CD4-positive, alpha-beta T cell treated with Interleukin-1 beta for 1 hour (primary cell): ENCODE results near the gene TJP1.

Experiments
- DNase-seq, 2 donors: peaks; one replicate each; pipeline ENCODE4 v3.0.0-alpha.2; 2020 to 2022

The TJP1 gene

GRCh38 chr15:29822100-29822683 is at the start of gene TJP1:
Gene TJP1, minus strand, starts transcription at chr15:29822468. Its CDS starts 440 bp downstream, at chr15:29822028.
- DNase-seq, result no peak

GRCh38 chr15:29871401-29871800 is 49.1 kb upstream of the TJP1 start:
- DNase-seq, result no peak

GRCh38 chr15:29870495-29871151 is 48.4 kb upstream of the TJP1 start:
- no peak for DNase-seq

GRCh38 chr15:29867241-29868000 is 45.2 kb upstream of the TJP1 start:
- no peak for DNase-seq

- DNase-seq, result no peak
Measured at GRCh38 chr15:29866337-29866736, 44.1 kb upstream of the TJP1 start.

- no peak for DNase-seq
Measured at GRCh38 chr15:29864501-29864900, 42.2 kb upstream of the TJP1 start.

- DNase-seq, result no peak
Measured at GRCh38 chr15:29863438-29863837, 41.2 kb upstream of the TJP1 start.

GRCh38 chr15:29862271-29862670 is 40.0 kb upstream of the TJP1 start:
- DNase-seq, result no peak

GRCh38 chr15:29860872-29861271 is 38.6 kb upstream of the TJP1 start:
- no peak for DNase-seq

GRCh38 chr15:29859973-29860715 is 37.9 kb upstream of the TJP1 start:
- no peak for DNase-seq

GRCh38 chr15:29859293-29859692 is 37.0 kb upstream of the TJP1 start:
- DNase-seq, result no peak

- no peak for DNase-seq
Measured at GRCh38 chr15:29857221-29857789, 35.0 kb upstream of the TJP1 start.

GRCh38 chr15:29854413-29854812 is 32.1 kb upstream of the TJP1 start:
- DNase-seq, result no peak

GRCh38 chr15:29853211-29853987 is 31.1 kb upstream of the TJP1 start:
- DNase-seq, result no peak

- DNase-seq, result no peak
Measured at GRCh38 chr15:29852201-29852600, 29.9 kb upstream of the TJP1 start.

- no peak for DNase-seq
Measured at GRCh38 chr15:29849716-29850115, 27.4 kb upstream of the TJP1 start.

GRCh38 chr15:29849218-29849617 is 26.9 kb upstream of the TJP1 start:
- DNase-seq, result no peak

GRCh38 chr15:29844290-29844903 is 22.1 kb upstream of the TJP1 start:
- DNase-seq, result no peak

GRCh38 chr15:29842290-29842689 is 20.0 kb upstream of the TJP1 start:
- no peak for DNase-seq

- DNase-seq, result no peak
Measured at GRCh38 chr15:29840926-29841325, 18.7 kb upstream of the TJP1 start.

GRCh38 chr15:29840054-29840453 is 17.8 kb upstream of the TJP1 start:
- no peak for DNase-seq
